CD4-positive, alpha-beta T cell treated with Interleukin-1 beta for 1 hour (primary cell): ENCODE measurements around the gene PAIP2.
"Not testable (repeated sequence)": the region's sequence is repeated elsewhere in the genome, so short reads cannot be mapped to it uniquely, and the experiment has no call there.

Experiments used
- DNase-seq, 2 donors: peaks; one replicate each; pipeline ENCODE4 v3.0.0-alpha.2; 2020 to 2022

The PAIP2 gene, protein sequence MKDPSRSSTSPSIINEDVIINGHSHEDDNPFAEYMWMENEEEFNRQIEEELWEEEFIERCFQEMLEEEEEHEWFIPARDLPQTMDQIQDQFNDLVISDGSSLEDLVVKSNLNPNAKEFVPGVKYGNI

DNA sequence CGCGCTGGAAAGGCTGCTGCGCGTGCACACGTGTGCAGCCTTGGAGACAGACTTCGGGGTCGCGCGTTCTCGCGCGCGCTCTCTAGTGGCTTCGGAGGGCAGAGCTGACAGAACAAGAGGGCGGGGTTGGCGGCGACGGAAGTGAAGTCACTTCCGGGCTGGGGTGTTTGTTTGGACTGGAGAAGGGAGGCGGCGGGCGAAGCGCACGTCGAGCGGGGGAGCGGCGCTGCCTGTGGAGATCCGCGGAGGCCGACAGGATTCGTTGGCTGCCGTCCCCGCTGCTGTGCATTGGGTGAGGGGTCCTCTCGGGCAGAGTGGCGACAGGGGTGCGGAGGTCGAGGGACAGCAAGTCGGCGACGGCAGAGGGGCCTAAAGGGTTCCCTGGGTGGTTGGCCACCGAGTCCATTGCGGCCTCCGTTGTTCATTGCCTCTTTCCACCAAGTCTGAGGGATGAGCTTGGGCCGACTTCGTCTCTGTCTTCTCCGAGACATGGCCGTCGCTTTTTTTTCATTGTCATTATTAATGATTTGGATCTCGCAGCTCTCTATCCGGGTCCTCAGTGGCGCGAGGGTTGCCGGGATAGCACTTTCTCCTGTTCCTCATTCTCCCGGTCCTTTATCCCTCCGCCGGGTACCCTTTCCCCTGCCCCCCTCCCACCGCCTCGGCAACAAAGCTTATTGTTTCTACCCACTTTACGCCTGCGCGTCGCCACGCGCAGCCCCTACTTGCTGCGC lies at the start of gene PAIP2:
TSS of gene PAIP2 (plus strand) at position 166 of the 734 bp plus-strand sequence. CDS start 21,931 bp downstream, outside the sequence.
- DNase-seq: peak; percentile 98

DNA sequence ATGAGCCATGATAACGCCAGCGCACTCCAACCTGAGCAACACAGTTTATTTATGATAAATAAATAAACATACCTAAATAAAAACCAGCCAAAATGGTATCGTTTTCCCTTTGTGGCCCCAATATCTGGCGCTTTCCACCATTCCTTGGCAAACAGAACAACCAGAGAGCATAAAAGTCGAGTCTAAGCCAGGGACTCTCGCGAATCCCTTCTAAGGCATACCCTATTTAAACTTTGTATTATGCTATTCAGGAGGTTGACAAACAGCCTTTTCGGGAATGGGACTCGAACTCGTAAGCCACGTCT lies 48.5 kb upstream of the PAIP2 start:
- no peak for DNase-seq

GRCh38 chr5:139293507-139294373 lies 47.9 kb upstream of the PAIP2 start, which contains the start of gene MATR3:
Gene MATR3, plus strand, starts transcription at chr5:139293740. Its CDS starts 13,676 bp downstream, at chr5:139307416.
- peak; percentile 93 for DNase-seq

DNA sequence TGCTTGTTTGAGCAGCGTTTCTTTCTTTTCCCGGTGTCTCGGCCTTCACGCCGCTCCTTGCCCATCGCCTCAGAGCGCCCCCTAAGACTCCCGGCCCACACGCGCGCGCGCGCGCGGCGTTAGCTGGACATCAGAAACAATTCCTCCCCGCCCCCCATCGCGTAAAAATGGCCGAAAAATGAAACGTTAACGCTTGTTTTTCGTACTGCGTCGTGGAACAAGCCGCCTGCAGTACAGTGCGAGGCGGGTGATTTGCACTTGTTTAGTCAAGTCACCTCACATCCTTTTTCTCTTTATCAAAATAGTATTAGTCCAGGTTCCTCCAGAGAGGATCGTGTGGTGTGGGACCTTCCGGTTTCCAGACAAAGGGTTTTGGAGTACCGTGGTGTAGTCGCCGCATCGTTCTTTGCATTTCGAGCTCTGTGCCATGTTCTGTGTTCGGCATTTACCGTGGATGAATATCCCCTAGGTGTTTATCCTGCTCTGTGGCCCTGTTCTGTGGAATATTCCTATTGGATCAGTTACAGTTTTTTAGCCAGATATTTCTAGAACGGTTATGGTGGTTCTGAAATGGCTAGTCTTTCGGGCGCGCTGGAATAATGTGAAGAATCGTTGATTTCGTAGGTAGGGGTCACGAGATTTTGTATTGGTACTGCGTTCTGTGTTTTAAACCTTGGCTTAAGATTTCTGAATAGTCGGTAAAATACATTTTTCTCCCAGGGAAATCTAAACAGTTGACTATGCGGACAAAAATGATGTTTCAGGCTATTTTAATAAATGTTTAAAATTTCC lies 47.1 kb upstream of the PAIP2 start:
- peak; percentile 53 to 66 for DNase-seq

DNA sequence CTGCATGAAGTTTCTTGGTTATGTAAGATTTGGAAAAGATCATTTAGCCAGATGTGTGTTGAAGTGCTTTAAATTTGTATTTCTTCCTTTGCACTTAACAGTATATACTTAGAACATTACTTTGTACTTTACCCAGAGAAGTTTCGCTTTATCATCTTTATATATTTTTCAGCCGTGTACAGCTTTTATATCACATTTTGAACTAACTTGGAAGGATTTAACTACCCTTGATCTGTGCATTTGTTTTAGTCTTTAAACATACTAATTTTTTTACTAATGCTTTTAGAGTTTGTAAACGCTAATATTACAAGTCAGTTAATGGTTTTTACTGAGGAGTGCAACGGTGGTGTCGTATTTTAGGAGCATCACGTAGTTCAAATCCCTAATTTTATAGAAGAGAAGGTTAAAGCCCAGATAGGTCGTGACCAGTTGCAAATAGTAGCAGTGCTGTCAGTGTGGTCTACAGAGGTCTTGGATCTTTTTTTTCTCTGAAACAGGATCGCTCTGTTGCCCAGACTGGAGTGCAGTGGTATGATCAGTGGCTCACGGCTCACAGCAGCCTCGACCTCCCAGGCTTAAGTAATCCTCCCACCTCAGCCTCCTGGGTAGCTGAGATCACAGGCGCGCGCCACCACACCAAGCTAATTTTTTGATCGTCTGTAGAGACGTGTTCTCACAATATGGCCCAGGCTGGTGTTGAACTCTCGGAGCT lies 46.2 kb upstream of the PAIP2 start:
- DNase-seq: peak in 1 of 2 donors; percentile 31

- DNase-seq: no peak
Observed at GRCh38 chr5:139296198-139296597, 45.5 kb upstream of the PAIP2 start.

- no peak for DNase-seq
Observed at GRCh38 chr5:139296862-139297326, 44.8 kb upstream of the PAIP2 start.

GRCh38 chr5:139297439-139298133 lies 44.1 kb upstream of the PAIP2 start:
- DNase-seq: no peak

DNA sequence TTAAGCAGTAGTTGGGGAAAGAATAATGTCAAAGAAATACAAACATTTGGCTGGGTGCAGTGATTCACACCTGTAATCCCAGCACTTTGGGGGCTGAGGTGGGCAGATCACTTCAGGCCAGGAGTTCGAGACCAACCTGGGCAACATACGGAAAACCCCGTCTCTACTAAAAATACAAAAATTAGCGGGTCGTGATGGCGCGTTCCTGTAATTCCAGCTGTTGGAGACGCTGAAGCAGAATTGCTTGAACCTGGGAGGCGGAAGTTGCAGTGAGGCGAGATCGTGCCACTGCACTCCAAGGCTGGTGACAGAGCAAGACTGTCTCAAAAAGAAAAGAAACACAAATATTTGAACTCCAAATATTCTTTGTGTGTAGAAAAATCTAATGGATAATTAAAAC lies 43.4 kb upstream of the PAIP2 start:
- no peak for DNase-seq

- no peak for DNase-seq
Observed at GRCh38 chr5:139299486-139299885, 42.2 kb upstream of the PAIP2 start.

DNA sequence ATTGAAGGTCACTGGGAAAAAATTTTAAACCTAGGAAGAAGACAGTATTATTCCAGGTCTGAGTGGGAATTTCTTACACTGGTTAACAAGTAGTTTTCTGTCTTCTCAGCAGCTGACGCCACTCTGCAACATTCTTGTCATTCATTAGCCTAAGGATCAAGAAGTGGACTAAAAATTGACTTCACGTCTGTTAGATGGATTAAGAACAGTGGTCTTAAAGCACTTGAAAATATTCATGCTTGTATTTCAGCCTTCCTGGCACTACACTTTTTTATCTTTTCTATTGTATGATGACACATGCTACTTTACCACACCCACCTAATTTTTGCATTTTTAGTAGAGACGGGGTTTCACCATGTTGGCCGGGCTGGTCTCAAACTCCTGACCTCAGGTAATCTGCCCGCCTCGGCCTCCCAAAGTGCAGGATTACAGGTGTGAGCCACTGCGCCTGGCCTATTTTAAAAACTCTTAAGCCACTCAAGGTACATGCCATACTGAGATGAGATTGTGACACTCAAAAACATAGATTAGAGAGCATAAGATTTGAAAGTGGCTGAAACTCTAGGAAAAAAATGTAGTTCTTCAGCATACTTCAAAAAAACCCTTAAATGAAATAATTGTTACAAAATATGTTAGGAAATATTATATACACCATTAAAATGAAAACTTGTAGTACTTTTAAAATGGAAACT lies 39.7 kb upstream of the PAIP2 start:
- DNase-seq: no peak

DNA sequence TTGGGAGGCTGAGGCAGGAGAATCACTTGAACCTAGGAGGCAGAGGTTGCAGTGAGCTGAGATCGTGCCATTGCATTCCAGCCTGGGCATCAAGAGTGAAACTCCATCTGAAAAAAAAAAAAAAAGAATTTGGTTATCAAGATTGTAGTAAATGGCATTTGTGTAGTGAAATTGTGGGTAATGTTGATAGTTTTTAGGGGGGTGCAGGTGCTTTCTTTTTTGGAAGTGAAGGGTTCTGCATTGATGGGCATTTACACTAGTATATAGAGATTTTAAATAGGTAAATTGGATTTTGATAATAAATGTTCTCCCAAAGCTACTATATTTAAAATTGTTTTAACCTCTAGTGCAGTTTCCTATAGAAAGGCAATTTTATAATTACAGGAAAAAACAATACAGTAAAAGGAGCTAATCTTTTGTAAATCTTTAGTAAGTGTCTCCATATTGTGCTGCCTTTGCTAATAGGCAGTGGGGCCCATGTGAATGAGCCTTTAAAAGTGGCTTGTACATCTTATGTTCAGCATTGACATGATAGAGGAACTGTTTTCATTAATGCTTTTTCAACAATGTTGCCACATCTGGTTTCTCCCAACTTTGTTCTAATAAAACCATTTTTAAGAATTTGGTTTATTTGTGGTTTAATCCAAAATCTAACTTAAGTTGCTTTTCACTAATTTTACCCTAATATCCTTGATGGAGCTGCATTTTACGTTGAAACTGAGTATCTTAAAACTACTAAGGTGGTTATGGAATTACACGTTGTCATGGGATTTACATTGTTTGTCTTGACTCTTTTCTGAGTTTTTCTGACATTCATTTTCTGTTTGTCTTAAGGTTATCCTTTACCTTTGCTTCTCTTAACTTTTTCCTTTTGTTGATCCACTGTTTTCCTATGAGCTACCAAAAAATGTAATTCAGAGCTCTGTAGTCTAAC lies 37.0 kb upstream of the PAIP2 start:
- no peak for DNase-seq

GRCh38 chr5:139306197-139306596 lies 35.5 kb upstream of the PAIP2 start:
- DNase-seq: no peak

- no peak for DNase-seq
Observed at GRCh38 chr5:139306628-139307379, 34.9 kb upstream of the PAIP2 start.

- DNase-seq: no peak
Observed at GRCh38 chr5:139308797-139309196, 32.9 kb upstream of the PAIP2 start.

- DNase-seq: not testable (repeated sequence)
Observed at GRCh38 chr5:139310715-139311186, 30.9 kb upstream of the PAIP2 start.

DNA sequence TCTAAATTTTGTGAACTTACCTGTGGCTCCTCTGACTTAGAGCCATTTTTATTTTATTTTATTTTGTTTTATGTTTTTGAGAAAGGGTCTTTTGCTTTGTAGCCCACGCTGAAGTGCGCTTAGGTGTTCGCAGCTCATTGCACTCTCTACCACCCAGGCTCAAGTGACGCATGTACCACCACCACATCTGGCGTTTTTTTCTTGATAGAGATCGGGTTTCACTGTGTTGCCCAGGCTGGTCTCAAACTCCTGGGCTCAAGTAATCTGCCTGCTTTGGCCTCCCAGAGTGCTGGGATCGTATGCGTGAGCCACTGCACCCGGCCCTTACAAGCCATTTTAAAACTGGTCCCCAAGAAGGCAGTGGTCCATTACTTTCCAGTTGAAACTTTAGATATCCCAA lies 29.6 kb upstream of the PAIP2 start:
- DNase-seq: no peak

DNA sequence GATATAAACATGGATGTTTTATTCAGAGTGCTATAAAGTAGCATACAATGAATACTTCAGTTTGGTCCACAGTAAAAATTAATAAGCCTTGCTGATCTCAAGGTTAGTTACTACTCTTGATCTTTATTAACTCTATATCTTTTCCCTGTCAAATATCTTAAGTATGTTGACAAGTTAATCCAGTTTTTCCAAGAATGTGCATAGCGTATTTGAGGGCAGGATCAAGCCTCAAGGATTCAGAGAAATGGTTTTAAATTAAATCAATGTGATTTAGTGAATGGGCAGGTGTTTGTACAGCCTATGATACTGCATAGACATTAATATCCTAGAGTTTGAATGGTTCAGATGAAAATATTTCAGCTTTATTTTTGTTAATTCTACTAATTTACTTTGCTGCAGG lies 27.4 kb upstream of the PAIP2 start:
- no peak for DNase-seq
